NCI-H2227 (cell line): Measurements from ENCODE around the gene KAT2A.

Experiments
- DNase-seq: peaks from one replicate; lab custom pipeline; 2025; ENCODE audit not compliant: unreplicated experiment; lab: John Stamatoyannopoulos, UW

KAT2A gene

DNA sequence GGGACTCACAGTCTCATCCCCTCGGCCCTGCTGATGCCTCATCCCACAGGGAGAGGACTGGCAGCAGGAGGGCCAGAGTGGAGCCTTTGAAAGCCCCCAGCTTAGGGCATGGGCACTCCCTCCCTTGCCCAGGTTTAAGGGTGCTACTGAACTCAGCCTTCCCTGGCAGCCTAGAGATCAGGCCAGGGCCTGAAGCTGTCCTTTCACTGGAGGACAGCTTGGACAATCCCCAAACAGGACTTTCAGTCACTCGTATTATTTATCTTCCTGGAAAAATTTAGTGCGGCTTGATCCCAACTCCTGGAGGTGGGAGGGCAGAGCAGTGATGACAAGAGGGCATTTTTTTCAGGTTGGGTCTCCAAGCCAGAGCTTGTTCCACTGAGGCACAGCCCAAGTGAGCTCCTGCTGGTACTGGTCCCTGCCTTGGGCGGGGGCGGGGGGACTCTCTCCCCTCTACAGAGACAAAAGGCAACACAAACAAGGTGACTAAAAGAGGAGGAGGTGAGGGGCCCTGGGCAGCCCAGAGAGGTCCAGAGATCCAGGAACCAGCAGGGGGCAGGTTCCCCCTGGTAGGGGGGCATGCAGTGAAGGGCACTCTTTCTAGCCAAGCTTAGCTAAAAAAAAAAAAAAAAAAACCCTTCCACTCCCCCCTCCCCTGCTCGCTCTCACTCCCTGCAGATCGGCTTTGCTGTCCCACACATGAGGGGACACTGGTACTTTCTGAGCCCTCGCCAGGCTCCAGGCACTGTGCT, 24.6 kb downstream of the KAT2A start:
- DNase-seq = no peak

DNA sequence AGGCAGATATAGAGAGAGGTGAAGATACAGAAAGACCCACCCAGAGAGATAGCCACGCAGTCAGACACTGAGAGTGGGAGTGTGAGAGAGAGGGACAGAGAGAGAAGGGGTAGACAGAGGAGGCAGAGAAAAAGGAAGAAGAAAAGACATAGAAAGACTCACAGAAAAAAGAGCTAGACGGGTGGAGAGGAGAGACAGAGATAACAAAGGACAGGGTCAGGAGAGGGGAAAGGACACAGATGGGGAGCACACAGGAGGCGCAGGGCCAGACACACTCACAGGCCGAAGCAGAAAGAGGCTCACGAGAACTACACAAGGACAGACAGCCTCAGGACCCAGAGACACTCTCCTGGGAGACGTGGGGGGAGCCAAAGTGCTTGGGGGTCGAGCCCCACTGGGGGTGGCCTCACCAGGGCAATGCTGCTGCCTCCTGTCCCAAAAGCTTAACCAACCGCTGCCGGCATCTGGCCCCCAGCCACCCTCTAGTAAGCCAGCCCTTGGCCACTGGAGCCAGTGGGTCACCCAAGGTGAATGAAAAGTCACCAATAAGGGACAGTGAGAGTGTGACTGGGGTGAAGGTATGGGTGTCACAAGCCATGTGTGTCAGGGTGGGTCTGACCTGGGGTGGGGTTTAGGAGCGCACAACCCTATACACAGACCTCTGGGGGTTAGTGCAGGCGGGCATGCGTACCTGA, 26.6 kb downstream of the KAT2A start:
- no peak for DNase-seq

DNA sequence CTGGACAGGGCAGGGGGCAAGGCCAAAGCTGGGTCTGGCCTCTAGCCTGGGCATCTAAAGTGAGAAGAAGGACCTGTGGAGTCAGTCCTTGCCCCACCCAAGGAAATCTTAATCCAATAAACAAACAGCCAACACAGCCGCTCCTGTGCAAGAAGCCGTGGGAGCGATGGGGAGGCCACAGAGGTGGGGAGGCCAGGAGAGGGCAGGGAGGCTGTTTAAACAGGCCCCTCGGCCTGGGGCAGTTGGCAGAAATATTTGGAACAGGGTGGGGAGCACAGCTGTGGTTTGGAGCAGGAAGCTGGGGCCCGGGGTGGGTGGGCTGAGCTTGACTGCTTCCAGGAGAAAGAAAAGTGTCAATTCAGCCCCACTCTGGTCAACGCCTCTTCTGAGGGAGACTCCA, 28.2 kb downstream of the KAT2A start:
- DNase-seq = no peak

DNA sequence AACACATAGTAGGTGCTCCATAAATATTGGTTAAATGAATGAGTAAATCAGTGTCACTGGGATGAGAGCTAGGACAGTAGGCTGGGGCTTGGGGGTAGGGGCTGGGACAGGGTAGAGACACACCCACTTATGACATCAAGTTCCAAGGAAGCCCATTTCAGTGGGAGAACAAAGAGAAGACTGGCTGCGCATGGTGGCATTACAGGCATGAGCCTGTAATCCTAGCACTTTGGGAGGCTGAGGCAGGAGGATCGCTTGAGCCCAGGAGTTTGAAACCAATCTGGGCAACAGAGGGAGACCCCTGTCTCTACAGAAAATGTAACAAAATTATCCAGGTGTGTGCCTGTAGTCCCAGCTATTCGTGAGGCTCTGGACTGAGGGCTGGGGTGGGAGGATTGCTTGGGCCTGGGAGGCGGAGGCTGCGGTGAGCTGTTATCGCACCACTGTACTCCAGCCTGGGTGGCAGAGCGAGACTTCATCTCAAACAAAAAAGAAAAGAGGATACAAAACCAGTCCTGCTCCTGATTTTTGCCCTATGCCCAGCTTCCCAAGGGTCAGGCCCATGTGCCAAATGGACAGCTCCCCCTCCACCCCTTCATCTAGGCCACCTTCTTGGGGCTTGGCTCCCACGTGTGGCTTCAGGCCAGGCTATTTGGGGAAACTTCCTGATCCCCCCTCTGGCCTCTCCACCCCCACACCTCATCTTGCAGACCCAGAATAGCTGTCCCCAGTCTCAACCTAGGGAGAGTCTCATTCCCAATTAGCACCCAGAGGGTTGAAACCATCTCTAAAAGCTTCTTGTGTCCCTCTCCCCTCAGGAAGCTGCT, 30.0 kb downstream of the KAT2A start:
- DNase-seq = no peak

DNA sequence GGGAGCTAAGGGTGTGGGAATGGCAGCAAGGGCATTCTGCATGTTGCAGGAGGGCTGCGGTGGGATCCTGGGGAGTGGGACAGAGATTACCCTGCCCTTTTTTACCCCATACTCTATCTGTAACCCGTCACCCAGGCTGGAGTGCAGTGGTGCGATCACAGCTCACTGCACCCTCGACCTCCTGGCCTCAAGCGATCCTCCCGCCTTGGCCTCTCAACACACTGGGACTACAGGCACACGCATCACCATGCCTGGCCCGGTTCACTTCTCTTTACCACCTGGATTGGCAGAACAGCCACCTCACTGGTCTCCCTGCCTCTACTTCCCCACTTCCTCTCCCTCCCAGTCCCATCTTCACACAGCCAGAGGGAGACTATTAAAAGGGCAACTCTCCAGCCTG, 32.4 kb downstream of the KAT2A start:
- DNase-seq = no peak

DNA sequence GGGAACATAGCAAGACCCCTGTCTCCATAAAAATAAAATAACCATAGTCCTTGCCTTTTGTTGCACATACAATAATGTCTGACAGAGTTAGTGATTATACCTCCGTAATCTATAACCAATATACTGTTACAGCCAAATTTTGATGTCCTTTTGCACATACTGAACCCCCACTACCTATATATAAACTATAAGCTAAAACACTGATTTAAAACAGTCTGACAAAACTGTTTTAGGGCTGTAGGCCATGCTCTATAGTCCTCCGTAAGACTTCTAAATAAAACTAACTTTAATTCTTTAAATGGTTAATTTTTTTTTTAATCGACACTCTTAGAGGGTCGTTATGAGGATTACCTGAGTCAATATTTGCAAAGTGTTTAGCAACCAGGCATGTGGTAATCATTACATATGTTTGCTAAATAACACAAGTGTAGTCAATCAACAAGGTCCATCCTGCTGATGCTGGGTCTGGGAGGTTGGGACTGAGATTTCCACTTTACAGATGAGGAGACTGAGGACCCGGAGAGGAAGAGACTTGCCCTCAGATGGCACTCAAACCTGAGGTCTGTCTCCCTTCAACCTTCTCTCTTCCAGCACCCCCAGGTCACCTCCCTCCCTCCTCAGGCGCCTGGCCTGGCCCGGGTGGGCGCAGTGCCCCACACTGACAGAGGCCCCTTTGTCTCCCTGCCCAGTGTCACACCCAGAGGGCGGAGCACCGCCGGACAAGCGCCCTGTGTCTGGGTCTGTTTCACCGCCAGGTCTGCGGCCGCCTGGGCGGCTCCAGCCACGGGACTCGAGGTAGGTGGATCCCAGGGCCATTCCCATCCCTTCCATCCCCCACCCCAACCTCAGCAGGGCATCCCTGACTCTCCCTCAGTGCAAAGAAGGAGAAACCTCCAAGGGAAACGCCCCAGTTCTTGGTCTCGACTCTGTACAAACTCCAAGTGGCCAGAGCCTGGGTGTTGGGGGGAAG, 33.1 kb downstream of the KAT2A start:
- DNase-seq = no peak

DNA sequence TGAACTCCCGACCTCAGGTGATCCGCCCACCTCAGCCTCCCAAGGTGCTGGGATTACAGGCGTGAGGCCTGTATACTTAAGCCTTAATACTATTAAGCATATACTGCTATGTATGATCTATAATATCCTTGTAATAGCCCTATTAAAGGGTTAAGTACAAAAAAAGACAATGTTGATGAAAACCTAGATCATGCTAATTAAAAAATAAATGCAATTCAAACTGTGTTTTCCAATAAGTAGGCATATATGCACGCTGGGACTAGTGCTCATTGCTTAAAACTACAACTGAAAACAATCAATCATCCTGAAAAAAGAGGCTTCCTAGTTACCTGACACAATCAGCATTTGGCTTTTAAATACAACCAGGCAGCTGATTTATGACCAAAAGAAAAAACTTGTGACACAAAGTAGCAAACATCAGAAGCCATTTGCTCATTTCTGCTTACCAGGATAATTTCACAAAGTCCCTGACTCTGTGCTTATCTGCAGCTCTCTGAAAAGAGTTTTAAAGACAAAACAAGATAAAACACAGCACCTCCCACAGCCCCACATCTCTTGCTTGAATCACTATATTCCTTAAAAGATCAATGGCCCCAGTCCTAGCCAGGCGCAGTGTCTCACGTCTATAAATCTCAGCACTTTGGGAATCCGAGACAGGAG, 34.0 kb downstream of the KAT2A start:
- no peak for DNase-seq

DNA sequence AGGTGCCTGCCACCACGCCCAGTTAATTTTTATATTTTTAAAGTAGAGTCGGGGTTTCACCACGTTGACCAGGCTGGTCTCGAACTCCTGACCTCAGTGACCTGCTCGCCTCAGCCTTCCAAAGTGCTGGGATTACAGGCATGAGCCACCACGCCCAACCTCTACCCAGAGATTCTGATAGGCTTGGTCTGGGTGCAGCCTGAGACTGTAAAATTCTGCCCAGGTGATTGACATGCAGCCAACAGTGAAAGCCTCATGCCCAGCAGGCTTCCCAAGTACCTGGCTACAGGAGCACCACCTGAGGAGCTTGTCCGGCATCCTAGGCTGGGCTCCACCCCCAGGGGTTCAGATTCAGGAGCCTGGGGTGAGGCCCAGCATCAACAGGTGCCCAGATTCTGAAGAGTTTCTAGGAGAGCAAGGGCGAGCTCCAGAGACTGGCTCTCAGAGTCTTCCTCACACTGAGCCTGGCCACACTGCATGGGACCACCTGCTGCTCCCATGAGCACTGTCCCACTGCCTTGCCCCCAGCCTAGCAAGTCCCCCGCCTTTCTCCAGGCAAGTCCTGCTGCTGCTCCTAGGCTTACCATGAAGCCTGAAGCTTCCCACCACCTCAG, 39.5 kb downstream of the KAT2A start:
- no peak for DNase-seq

DNA sequence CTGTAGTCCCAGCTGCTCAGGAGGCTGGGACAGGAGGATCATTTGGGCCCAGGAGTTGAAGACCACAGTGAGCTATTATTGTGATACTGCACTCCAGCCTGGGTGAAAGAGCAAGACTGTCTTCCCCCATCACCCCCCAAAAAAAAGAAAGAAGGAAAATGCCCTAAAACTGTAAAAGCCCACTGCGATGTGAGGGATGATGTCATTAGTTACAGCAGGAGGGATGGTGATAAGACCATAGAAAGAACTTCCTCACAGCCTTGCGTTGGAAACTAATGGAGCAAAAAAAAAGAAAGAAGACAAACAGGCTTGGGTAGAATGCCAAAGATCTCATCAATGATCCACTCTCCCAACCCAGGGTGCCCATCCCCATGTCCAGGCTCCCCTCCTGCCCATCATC, 41.6 kb downstream of the KAT2A start:
- DNase-seq = no peak

DNA sequence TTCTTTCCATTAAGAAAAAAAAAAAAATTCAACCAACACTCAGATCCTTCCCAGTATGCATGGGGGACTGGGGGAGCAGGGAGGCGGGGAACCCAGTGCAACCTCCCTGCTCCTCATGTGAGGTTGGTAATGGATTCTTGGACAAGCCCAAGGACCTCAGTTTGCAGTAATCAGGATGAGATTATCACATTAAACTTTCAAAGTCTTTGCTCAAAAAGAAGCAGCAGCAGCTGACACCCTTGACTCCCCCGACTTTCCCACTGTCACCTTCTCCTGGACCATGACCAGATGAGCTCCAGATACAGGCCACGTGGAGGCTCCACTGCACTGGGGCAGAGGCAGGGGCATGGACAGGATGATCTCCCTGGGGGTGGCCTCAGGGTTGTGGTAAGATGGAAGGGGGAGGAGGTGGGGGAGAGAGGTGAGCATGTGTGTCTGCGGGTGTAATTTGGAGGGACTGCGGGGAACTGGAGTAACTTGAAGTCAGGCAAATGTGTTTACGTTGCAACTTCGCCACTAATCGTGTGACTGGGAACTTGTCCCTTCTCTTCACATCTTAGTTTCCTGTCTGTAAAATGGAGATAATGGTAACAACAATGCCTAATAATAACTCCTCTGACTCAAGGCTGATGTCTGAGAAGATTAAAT, 42.6 kb downstream of the KAT2A start:
- no peak for DNase-seq

DNA sequence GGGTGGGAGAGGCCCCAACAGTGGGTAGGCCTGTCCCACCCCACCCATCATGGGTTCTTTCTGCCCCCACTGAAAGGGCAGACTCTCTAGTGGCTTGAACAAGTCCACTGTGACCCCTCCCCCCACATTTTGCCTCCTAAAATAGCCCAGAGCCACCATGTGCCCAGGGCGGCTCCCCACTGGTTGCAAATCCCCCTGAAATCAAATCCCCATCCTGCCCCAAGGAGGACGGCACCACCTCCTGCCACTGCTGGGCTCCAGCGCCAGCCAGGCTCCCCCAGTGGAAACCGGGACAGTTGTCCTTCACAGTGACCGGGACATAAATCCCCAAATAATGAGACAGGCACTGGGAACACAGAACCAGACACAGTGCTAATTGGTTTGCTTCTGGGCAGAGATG, 43.4 kb downstream of the KAT2A start:
- DNase-seq = no peak

DNA sequence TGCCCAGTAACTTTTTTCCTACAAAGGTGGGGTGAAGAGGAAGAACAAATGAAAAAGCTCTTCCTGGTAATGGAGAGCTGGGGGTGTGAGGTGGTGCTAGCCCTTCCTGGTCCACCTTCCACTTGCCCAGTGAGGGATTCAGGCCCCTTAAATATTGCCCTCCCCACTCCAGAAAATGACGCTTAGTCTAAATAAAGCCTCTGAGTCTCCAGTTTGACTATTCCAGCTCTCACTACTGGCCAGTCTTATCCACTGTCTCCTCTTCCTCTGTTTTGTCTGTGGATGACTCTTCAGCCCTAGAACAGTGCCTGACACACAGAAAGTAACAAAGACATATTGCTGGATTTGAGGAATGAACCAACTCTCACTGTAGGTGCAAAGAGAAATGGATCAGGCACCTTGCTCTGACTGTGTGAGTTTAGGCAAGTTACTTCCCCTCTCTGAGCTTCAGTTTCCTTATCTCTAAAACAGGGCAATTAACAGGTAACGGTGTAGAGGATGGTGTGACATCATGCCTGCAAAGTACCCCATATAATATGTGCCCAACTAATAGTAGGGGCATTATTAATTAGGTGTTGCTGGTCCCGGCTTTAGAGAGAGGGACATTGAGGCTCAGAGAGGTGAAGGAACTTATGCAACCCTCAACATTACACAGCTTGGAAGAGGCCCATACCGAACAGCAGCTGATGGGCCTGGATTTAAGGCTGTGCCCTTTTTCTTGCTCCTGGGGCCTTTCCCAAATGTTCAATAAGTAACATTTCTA, 44.2 kb downstream of the KAT2A start:
- DNase-seq = no peak

DNA sequence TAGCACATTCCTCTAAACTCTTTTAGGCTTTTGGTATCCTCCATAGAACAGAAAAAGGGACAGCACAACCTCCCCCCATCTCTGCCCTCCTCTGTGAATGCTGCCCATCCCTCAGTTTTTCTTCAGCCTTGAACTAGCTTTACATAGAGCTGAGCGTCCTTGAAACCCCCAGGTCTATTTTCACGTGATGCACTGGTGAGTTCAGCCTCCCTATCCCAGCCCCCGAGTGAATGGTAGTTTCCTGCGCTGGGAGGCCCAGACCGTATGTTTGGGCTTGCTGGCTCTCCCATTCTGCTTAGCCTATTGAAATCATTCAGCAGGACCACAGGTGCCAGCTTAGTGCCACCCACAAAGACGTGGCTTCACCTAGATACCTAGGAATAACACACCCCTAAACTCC, 45.4 kb downstream of the KAT2A start:
- no peak for DNase-seq

DNA sequence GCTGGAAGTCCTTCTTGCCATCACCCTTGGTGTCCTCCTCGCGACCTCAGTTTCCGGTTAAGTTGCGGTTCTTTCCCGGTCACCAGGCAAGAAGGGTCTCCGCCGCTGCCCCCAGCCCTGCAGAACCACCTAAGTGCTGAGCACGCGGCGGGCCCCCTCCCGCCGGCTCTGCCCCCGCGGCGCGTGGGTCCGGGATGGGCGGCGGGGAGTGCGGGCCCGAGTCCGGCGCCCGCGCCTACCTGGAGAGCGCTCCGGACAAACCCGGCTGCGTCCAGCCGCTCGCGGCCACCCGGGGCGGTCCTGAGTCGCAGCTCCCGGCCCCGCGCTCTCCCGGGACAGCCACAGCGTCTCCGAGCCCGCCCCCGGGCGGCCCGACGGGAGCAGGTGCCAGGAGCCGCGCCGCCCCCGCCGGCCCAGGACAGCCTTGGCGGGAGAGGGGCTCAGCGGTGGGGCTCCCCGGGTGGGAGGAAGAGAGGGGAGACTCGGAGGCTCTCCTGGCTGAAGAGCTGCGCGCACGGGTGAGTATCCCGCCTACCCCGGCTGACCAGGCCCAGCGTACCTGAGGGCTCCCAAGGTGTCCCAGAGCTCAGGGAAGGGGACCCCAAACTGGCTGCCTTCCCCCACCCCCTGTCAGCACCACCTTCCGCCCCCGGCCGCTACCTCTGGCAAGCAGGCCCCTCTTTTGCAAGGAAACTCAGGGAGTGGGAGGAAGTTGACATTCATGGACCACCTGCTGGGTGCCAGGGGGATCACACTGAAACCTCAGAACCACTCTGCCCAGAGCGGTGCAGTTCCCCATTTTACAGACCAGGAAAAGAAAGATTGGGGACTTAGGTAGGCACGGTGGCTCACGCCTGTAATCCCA, 48.6 kb downstream of the KAT2A start:
- DNase-seq = no peak

DNA sequence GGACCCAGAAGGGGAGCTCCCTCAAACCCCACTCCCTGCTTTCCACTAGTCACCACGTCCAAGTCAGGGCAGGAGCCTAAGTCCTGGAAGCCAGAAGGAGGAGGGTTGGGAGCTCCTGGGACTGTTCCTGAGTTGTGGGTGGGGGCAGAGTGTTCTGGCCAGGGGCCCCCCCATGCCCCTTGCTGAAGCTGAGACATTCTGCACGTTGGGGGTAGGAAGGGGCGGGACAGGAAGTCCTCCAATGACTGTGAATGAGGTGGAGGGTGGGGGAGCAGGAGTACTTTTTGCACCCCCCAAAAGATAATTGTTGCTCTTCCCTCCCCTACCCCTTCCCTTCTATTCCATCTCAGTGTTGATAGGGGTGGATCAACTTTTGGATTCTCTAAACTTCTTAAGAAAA, 49.4 kb downstream of the KAT2A start:
- no peak for DNase-seq

DNA sequence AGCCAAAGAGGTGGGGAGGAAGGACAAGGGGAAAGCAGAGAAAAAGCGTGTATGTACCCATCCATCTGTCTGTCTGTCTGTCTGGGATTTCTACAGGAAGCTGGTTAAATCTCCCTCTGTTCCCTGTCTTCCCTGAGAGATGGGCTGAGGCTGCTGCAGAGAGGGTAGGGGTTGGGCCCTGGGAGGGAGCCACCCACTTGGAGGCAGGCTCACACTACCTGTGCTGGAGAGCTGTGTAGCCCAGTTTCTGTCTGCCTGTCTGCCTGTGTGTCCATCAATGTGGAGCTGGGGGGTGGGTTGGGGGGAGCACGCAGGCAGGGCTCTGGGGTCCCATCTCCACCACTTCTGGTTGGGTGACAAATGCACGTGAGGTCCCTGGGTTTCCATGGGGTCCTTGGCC, 52.2 kb downstream of the KAT2A start:
- DNase-seq = no peak

DNA sequence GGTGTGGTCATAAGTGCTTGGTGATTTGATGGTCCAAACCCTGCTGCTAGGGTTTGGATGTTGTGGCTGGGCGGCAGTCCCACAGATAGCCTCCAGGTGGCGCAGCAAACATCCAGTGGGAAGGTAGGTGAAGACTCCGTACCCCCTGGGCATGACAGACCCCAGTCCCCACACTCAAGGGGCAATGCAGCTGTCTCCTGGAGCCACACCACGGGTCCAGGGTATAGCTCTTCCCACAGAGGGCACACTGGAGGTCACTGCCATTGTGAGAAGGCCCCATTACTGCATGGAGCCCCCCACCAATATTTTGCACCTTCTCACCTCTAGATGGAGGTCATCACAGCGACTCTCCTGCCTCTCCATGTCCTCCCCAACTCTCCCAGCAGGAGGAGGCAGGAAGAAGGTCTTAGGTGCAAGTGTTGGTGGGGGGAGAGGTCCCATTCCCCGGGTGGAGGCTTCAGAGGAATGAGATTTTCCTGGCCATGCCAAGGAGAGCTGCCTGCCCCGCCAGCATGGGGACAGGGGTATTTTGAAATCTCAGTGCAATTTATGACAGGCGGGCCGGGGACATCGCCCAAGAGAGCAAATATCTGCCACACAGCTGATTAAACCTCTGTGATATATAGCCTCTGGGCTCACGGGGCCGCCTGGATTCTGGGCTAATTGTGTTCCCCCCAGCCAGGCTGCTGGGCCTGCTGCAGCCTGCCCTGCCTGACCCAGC, 53.6 kb downstream of the KAT2A start:
- peak; percentile 72 for DNase-seq
